K562 (cell line): ENCODE measurements around the gene UCHL5. TPM values are rescaled to one million over a fixed set of nuclear protein-coding genes. Genes with fewer than 3 reads are reported as not detected.

Experiments
- BACH1 ChIP-seq: fragments of 200-800 bp; sonication (Bioruptor generic); IDR thresholded peaks from 2 replicates; pipeline ENCODE4 v1.6.1; 2016; ENCODE audit warnings: missing genetic modification characterization, missing compliant biosample characterization
- BRD4 ChIP-seq: fragments of 200-600 bp; sonication (generic); IDR thresholded peaks from 2 replicates; pipeline ENCODE4 v1.6.1; 2017; ENCODE audit warnings: inconsistent platforms
- CBFB ChIP-seq: sonication (generic); formaldehyde crosslinking; IDR thresholded peaks from 2 replicates; pipeline ENCODE4 v1.4.0; 2020; ENCODE audit warnings: mild to moderate bottlenecking, missing genetic modification reagents
- CEBPZ ChIP-seq: fragments of 150-350 bp; IDR thresholded peaks from 2 replicates; pipeline ENCODE4 v1.6.1; 2014; ENCODE audit warnings: low read depth, mild to moderate bottlenecking, low read length, borderline replicate concordance
- HBP1 ChIP-seq: fragments of 450-650 bp; formaldehyde crosslinking; IDR thresholded peaks from 2 replicates; pipeline ENCODE4 v1.4.0; 2022; ENCODE audit warnings: missing genetic modification characterization
- HDAC1 ChIP-seq, 2 experiments: fragments of 450-650 bp; IDR thresholded peaks; 2 replicates each; pipeline ENCODE4 v1.6.1; 2016 to 2017; ENCODE audit warnings: inconsistent platforms in 1 of 2, mild to moderate bottlenecking in 1 of 2, moderate library complexity in 1 of 2
- HIVEP1 ChIP-seq: fragments of 250-450 bp; sonication (Bioruptor Pico); IDR thresholded peaks from 2 replicates; pipeline ENCODE4 v1.4.0; 2020; ENCODE audit warnings: mild to moderate bottlenecking
- HOMEZ ChIP-seq: fragments of 250-450 bp; sonication (Bioruptor Pico); IDR thresholded peaks from 2 replicates; pipeline ENCODE4 v1.4.0; 2020; ENCODE audit warnings: mild to moderate bottlenecking, moderate library complexity
- KLF1 ChIP-seq: fragments of 450-650 bp; IDR thresholded peaks from 2 replicates; pipeline ENCODE4 v1.6.1; 2016; ENCODE audit warnings: missing genetic modification characterization, missing compliant biosample characterization
- MAFF ChIP-seq: IDR thresholded peaks from 2 replicates; pipeline ENCODE4 v1.6.1; 2012; ENCODE audit warnings: low read length, improper control_type of control experiment
- PML ChIP-seq: IDR thresholded peaks from 2 replicates; pipeline ENCODE4 v1.6.1; 2012; ENCODE audit warnings: low read length, inconsistent platforms
- RBM34 ChIP-seq: fragments of 200-400 bp; formaldehyde crosslinking; IDR thresholded peaks from 2 replicates; pipeline ENCODE4 v1.6.1; 2018; ENCODE audit warnings: low read length, borderline replicate concordance; ENCODE audit not compliant: insufficient read depth
- SMAD3 ChIP-seq: fragments of 450-650 bp; formaldehyde crosslinking; conservative IDR thresholded peaks from 2 replicates; pipeline ENCODE4 v1.4.0; 2020; ENCODE audit warnings: mild to moderate bottlenecking
- THAP12 ChIP-seq: fragments of 250-450 bp; sonication (Bioruptor Pico); IDR thresholded peaks from 2 replicates; pipeline ENCODE4 v1.9.0; 2021; ENCODE audit warnings: mild to moderate bottlenecking, inconsistent platforms
- THRB ChIP-seq: fragments of 450-650 bp; formaldehyde crosslinking; conservative IDR thresholded peaks from 2 replicates; pipeline ENCODE4 v1.4.0; 2022; ENCODE audit warnings: mild to moderate bottlenecking, missing genetic modification characterization
- ZNF253 ChIP-seq: fragments of 250-450 bp; sonication (Bioruptor Pico); conservative IDR thresholded peaks from 2 replicates; pipeline ENCODE4 v1.6.1; 2021; ENCODE audit warnings: mild to moderate bottlenecking
- ZNF354B ChIP-seq: fragments of 250-450 bp; sonication (Bioruptor Pico); IDR thresholded peaks from 2 replicates; pipeline ENCODE4 v1.4.0; 2020
- polyA plus RNA-seq, 8 experiments: library from polyadenylated mRNA; depleted of rRNA in 4 of 8; stranded (reverse) in 5 of 8; unstranded in 3 of 8; fragments of >200 nt; fragmentation: Nextera tagmentation in 2 of 8; fragmentation: Illumina TruSeq in 1 of 8; extraction: Ambion mirVana in 2 of 8; extraction: Trizol in 1 of 8; gene quantifications; 2 replicates each; pipeline versions ENCODE4 v1.2.1 to v1.2.3, GENCODE V29; 2011 to 2014; ENCODE audit warnings: inconsistent platforms in 1 of 8, missing spikeins in 1 of 8
- total RNA-seq, 7 experiments: library from RNA; depleted of rRNA in 6 of 7; stranded (reverse); fragments of >200 nt in 6 of 7; fragmentation: Illumina TruSeq in 2 of 7; extraction: Trizol in 2 of 7; gene quantifications; 2 replicates each; pipeline versions ENCODE4 v1.2.1 to v1.2.3, GENCODE V29; 2011 to 2021; ENCODE audit warnings: low replicate concordance in 1 of 7

Gene UCHL5
- total and polyA plus RNA-seq, 9 of the 15 experiments (the other 6 are each of a cell fraction or from before 2014, with no cell fraction given): 61.0 to 206 (median 122) TPM

- TF ChIP-seq CEBPZ (no peak), HDAC1 (IDR thresholded peaks at IDR 0.05) (peak in 1 of 2 experiments; percentile 45; a peak in 2 of 4 replicates), ZNF354B (CRISPR knock-in tag) (no peak), HOMEZ (CRISPR knock-in tag) (no peak), BRD4 (0 out of 2 replicates have a peak, but pooled peaks have one; percentile 31), RBM34 (peak; percentile 90; the same call in 1 of the 2 replicates), BACH1 (no peak), MAFF (no peak), SMAD3 (CRISPR knock-in tag) (no peak), ZNF253 (CRISPR knock-in tag) (no peak), CBFB (no peak), KLF1 (tag) (no peak), THRB (no peak), HBP1 (CRISPR knock-in tag) (0 out of 2 replicates have a peak, but pooled peaks have one; percentile 29), THAP12 (CRISPR knock-in tag) (peak; percentile 89; the same call in 1 of the 2 replicates), PML (peak; percentile 35; the same call in 1 of the 2 replicates), HIVEP1 (no peak)
Observed at GRCh38 chr1:193104907-193105820, 46.0 kb upstream of the UCHL5 start, which contains the start of gene GLRX2 (continued).
